ENCODE measurements around the gene CNTNAP2. TPM values are rescaled to one million over a fixed set of nuclear protein-coding genes. Genes with fewer than 3 reads are reported as not detected.

The CNTNAP2 gene
- total RNA-seq, 1 experiment from 2014 or later, result 64.5 TPM

GRCh38 chr7:148337246-148337965 lies 2220.8 kb downstream of the CNTNAP2 start:
- no peak overlapping the region for H2BK12ac ChIP-seq (ENCODE audit: insufficient read length, low read depth, low read length)
- Mint-ChIP-seq H3K36me3 (ENCODE audit: insufficient read depth in 1 of 3, low read depth in 3 of 3) (peaks cover 1 to 7% (median 2%) of the 10 kb centered on the region in 3 experiments; a peak in 4 of 7 replicates), H3K4me1 (peaks cover 75 to 82% of the 10 kb centered on the region in 2 experiments), H3K4me3 (peak overlapping the region; percentile 0 to 20; a peak in 3 of 5 replicates), H3K27me3 (ENCODE audit: low read depth) (no peaks in the 10 kb centered on the region; the same call in 1 of the 2 replicates), H3K27ac (peak overlapping the region in 2 of 3 experiments; percentile 70 to 85; a peak in 5 of 7 replicates), H3K9me3 (no peaks in the 10 kb centered on the region; a peak in 1 of 5 replicates)
- no peak overlapping the region for H3K23ac ChIP-seq (ENCODE audit: insufficient read length, low read depth, low read length)
- no peaks in the 10 kb centered on the region for H3K79me1 ChIP-seq (ENCODE audit: insufficient read depth, low read depth, low read length, poor library complexity, severe bottlenecking)
- H3K9me3 ChIP-seq (ENCODE audit: control insufficient read depth, low read depth, low read length), result no peaks in the 10 kb centered on the region
- TF ChIP-seq, protein P1, sequence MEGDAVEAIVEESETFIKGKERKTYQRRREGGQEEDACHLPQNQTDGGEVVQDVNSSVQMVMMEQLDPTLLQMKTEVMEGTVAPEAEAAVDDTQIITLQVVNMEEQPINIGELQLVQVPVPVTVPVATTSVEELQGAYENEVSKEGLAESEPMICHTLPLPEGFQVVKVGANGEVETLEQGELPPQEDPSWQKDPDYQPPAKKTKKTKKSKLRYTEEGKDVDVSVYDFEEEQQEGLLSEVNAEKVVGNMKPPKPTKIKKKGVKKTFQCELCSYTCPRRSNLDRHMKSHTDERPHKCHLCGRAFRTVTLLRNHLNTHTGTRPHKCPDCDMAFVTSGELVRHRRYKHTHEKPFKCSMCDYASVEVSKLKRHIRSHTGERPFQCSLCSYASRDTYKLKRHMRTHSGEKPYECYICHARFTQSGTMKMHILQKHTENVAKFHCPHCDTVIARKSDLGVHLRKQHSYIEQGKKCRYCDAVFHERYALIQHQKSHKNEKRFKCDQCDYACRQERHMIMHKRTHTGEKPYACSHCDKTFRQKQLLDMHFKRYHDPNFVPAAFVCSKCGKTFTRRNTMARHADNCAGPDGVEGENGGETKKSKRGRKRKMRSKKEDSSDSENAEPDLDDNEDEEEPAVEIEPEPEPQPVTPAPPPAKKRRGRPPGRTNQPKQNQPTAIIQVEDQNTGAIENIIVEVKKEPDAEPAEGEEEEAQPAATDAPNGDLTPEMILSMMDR (conservative IDR thresholded peaks at IDR 0.05), result no peak
- no peak overlapping the region for H2BK15ac ChIP-seq (ENCODE audit: low read depth, low read length)
- H2AK5ac ChIP-seq (ENCODE audit: insufficient read length, low read length), result no peak overlapping the region
- H3K79me2 ChIP-seq (ENCODE audit: insufficient read depth, low read length), result peaks cover 4% of the 10 kb centered on the region; the same call in 1 of the 2 replicates
- H3T11ph ChIP-seq (ENCODE audit: low read length), result no peak overlapping the region
- no peak overlapping the region for H2BK5ac ChIP-seq (ENCODE audit: insufficient read length, low read length)
- no peaks in the 10 kb centered on the region for H4K20me1 ChIP-seq (ENCODE audit: control insufficient read depth, insufficient read depth, insufficient read length)
- H3K4me2 ChIP-seq (ENCODE audit: insufficient read depth, insufficient read length, low read length), result no peak overlapping the region
- H4K8ac ChIP-seq (replicated peaks; ENCODE audit: insufficient read length, low read depth, low read length), result no peak overlapping the region
- H2BK20ac ChIP-seq (ENCODE audit: low read depth, low read length, poor library complexity, severe bottlenecking), result no peak overlapping the region
- H3K18ac ChIP-seq (ENCODE audit: insufficient read length, low read depth, low read length), result no peak overlapping the region
- peak; percentile 63 for DNase-seq
- peaks cover 10% of the 10 kb centered on the region for H3K23me2 ChIP-seq (ENCODE audit: insufficient read length, low read depth, low read length, poor library complexity, severe bottlenecking)
- H3K14ac ChIP-seq (ENCODE audit: insufficient read depth, low read length), result no peak overlapping the region
- H3K4ac ChIP-seq (ENCODE audit: low read depth, low read length), result no peak overlapping the region
- no CpG with 5 or more reads among the region's 11 CpGs for WGBS (ENCODE audit: extremely low coverage, insufficient read length, low lambda C conversion rate)
- H3K56ac ChIP-seq (ENCODE audit: insufficient read length, low read depth, low read length), result no peak overlapping the region
- H3K27me3 ChIP-seq (ENCODE audit: insufficient read depth, low read length), result no peaks in the 10 kb centered on the region
- no peak overlapping the region for H2AFZ ChIP-seq (ENCODE audit: low read length)
- no peak overlapping the region for H4K5ac ChIP-seq (ENCODE audit: insufficient read length, low read depth, low read length)
- H3K9ac ChIP-seq (ENCODE audit: extremely low read depth, insufficient read length, low read length), result no peak overlapping the region
- H2BK120ac ChIP-seq (ENCODE audit: low read depth, low read length, poor library complexity, severe bottlenecking), result no peak overlapping the region
- H4K91ac ChIP-seq (ENCODE audit: insufficient read length, low read depth, low read length), result no peak overlapping the region
- no peak overlapping the region for H3K27ac ChIP-seq (ENCODE audit: insufficient read length, low read depth, low read length)
- H3K4me1 ChIP-seq (ENCODE audit: insufficient read depth, low read length), result peaks cover 9% of the 10 kb centered on the region
